Astrocyte (in vitro differentiated cells and primary cell): ENCODE results near the gene CDK6.

Source experiments
- CTCF ChIP-seq: IDR thresholded peaks from 2 replicates; pipeline ENCODE4 v1.5.1; 2011; ENCODE audit warnings: low read depth, mild to moderate bottlenecking, inconsistent platforms, low read length, moderate library complexity; ENCODE audit not compliant: insufficient read depth
- EZH2 ChIP-seq: IDR thresholded peaks from 2 replicates; pipeline ENCODE4 v1.6.1; 2012; ENCODE audit warnings: mild to moderate bottlenecking, low read length, inconsistent platforms; ENCODE audit not compliant: insufficient read depth

- no peak for TF ChIP-seq CTCF
- TF ChIP-seq EZH2, result no peak
These were observed 204.4 kb downstream of the CDK6 start for GRCh38 chr7:92631850-92632487.
